NOMO-1 treated with dmso at 0.1 percent for 144 hours (cell line): ENCODE results near the gene CCDC102B.
"Not testable (repeated sequence)": the region's sequence is repeated elsewhere in the genome, so short reads cannot be mapped to it uniquely, and the experiment has no call there.

Experiments used
- DNase-seq: peaks from one replicate; lab custom pipeline; 2025; ENCODE audit not compliant: unreplicated experiment; lab: John Stamatoyannopoulos, UW

CCDC102B gene

GRCh38 chr18:68826121-68826520, 28.2 kb downstream of the CCDC102B start:
- DNase-seq, result no peak

DNA sequence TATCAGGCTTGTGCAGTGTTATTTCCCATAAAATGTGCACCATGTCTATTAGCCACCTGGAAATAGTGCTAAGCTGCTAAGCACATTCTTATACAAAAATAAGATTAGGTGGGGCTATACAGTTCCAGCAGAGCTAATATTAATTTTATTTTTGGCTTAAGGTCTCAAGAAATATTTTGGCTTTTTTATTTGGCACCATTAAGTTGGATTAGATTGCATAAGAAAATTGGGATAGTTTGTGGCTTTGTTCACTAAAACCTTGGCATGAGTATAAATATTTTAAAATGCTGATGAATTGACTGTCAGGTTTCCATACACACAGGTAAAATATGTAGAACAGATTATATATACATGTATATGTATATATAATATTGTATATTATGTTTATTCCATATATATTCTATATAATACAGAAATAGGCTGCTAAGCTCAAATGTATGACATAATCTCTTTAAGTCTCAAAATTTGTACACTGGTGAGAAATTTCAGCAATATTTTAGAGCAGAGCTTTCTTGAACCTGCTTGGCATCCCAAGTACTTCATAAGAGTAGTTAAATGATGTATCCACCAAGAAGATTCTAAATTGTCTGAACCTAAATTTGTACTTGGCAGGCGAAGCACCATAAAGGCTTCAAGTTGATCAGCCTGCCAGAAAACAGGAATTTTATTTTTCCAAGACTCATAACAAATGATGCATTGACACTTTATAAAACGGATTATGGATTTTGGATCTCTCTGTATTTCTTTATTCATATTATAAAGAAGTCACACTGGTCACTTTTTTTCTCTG, 32.6 kb downstream of the CCDC102B start:
- no peak for DNase-seq

GRCh38 chr18:68833756-68834155, 35.9 kb downstream of the CCDC102B start:
- no peak for DNase-seq

GRCh38 chr18:68837665-68838451, 40.0 kb downstream of the CCDC102B start:
- DNase-seq, result no peak

- DNase-seq, result no peak
Observed at GRCh38 chr18:68839701-68840100, 41.8 kb downstream of the CCDC102B start.

DNA sequence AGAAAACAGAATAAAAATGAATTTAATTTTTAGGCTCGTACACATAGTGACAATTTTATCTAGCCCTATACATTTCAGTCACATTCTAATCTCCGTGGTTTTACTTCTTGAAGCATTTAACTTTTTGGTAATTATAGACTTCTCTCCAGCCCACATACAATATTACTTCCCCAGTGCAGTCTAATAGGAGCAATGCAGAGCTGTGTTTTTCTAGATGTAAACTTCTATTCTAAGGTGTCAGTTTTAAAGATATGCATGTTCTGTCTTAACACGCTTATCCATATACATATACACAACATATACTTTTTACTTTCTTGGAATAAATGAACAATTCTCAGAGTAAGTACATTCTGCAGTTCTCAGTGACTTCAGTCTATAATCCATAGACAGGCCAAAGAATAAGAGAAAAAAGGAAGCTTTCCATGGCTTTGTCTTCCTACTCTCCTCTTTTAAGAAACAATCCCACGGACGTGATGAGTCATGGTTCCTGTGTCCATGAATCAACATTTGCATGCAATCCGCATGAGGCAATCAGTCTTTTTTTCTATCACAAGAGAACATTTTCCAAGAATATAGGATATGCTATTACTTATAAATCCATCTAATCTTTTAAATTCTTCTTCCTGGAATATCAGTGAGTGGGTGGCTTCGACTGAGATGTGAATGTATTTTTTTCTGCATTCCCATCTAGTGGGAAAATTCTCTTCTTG, 42.8 kb downstream of the CCDC102B start:
- DNase-seq, result no peak

- no peak for DNase-seq
Observed at GRCh38 chr18:68841301-68841700, 43.4 kb downstream of the CCDC102B start.

- DNase-seq, result no peak
Observed at GRCh38 chr18:68842951-68843350, 45.1 kb downstream of the CCDC102B start.

GRCh38 chr18:68843473-68844089, 45.7 kb downstream of the CCDC102B start:
- no peak for DNase-seq

GRCh38 chr18:68847219-68847837, 49.4 kb downstream of the CCDC102B start:
- DNase-seq, result no peak

- no peak for DNase-seq
Observed at GRCh38 chr18:68848242-68848641, 50.4 kb downstream of the CCDC102B start.

GRCh38 chr18:68854786-68855391, 57.0 kb downstream of the CCDC102B start:
- DNase-seq, result no peak

GRCh38 chr18:68855491-68855890, 57.6 kb downstream of the CCDC102B start:
- no peak for DNase-seq

- no peak for DNase-seq
Observed at GRCh38 chr18:68861365-68861764, 63.5 kb downstream of the CCDC102B start.

GRCh38 chr18:68865021-68865420, 67.1 kb downstream of the CCDC102B start:
- DNase-seq, result peak; percentile 41

DNA sequence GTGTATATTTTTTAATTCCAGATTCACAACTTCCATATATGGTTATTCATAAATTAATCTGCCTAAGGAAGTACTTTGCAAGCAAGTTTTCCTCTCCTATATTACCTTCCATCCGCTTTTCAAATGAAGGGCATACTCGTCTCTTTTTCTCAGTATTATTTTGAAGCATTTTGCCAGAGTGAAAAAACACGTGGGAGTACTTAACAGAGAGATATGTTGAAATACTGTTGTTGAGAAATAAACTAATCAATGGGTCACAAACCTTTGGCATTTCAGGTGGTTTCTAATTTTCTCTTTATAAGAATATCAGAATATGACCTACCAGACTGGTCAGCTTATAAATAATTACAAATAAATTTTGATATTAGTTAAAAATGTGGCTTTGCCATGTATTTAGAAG, 67.6 kb downstream of the CCDC102B start:
- no peak for DNase-seq

DNA sequence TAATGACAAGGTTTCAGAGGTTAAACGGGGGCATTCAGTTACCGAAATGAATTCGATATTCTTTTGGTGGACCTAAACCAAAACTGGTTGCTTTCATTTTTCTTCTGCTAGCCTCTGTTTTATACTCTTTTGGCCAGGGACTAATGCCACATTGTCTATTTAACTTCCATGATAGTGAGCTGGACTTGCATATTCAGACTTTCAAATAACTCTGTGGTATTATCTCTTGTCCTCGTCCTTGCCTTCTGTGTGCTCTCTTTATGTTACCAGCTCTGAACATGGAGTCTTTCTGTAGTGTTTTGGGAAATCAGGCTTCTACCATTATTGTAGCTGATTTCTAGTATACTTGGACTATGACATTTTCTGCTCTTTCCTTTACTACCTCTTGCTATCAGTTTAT, 75.1 kb downstream of the CCDC102B start:
- no peak for DNase-seq

GRCh38 chr18:68874361-68874760, 76.5 kb downstream of the CCDC102B start:
- no peak for DNase-seq

- not testable (repeated sequence) for DNase-seq
Observed at GRCh38 chr18:68879947-68880346, 82.1 kb downstream of the CCDC102B start.

DNA sequence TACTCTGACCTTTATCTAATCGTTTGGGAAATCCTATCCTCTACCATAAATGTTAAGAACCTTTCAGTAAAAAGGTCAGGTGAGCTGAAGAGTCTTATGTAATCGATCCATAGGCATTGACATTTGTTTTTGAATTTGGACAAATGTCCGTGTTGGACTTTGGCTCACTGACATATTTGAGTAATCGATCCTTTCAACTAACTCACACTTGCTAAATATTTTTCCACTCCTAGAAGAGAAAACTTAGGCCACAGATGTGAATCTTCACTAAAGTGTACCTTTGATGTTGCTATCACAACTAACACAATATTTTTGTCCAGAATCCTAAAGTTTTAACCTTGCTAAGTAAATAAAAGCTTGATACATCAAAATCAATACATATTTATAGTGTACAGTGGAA, 89.5 kb downstream of the CCDC102B start:
- DNase-seq, result no peak
